Measurements from ENCODE around the gene RALB.

RALB gene

GRCh38 chr2:120288016-120288373 is 35.3 kb downstream of the RALB start:
- ATAC-seq (ENCODE audit: insufficient read depth, low read depth), result no peak
- H3K36me3 ChIP-seq (ENCODE audit: insufficient read depth, low read length), result peaks cover 9% of the 10 kb centered on the region
- no peaks in the 10 kb centered on the region for H4K20me1 ChIP-seq (ENCODE audit: insufficient read depth, low read length)
- no peak overlapping the region for H3K4me2 ChIP-seq (ENCODE audit: insufficient read depth, low read length)
- H3K9me3 ChIP-seq (ENCODE audit: insufficient read depth, low read length, severe bottlenecking), result no peaks in the 10 kb centered on the region
- H3K4me3 ChIP-seq (ENCODE audit: low read depth in 1 of 2, low read length in 2 of 2), result no peak overlapping the region
- no peaks in the 10 kb centered on the region for H3K79me2 ChIP-seq (ENCODE audit: insufficient read depth, low read length)
- no peak overlapping the region for H3K27ac ChIP-seq (ENCODE audit: low read length)
- TF ChIP-seq CTCF (IDR thresholded peaks at IDR 0.05; ENCODE audit: borderline replicate concordance, extremely low read depth, low read length, poor library complexity, severe bottlenecking), result no peak
- no peak for TF ChIP-seq EZH2 (IDR thresholded peaks at IDR 0.05; ENCODE audit: borderline replicate concordance, low read depth, low read length, severe bottlenecking)
- H3K27me3 ChIP-seq (ENCODE audit: insufficient read depth, low read length, poor library complexity), result no peaks in the 10 kb centered on the region
- H3K4me1 ChIP-seq (ENCODE audit: insufficient read depth, low read length), result peaks cover 12% of the 10 kb centered on the region; the same call in 1 of the 2 replicates
- H3K9ac ChIP-seq (ENCODE audit: low read depth, low read length), result no peak overlapping the region
- H2AFZ ChIP-seq (ENCODE audit: low read depth, low read length), result no peak overlapping the region
- DNase-seq, result no peak

GRCh38 chr2:120289221-120289906 is 36.7 kb downstream of the RALB start:
- no peaks in the 10 kb centered on the region for H4K20me1 ChIP-seq (ENCODE audit: insufficient read depth, low read length)
- no peaks in the 10 kb centered on the region for H3K27me3 ChIP-seq (ENCODE audit: insufficient read depth, low read length, poor library complexity)
- no peak overlapping the region for H3K4me2 ChIP-seq (ENCODE audit: insufficient read depth, low read length)
- H3K4me3 ChIP-seq (ENCODE audit: low read depth in 1 of 2, low read length in 2 of 2), result no peak overlapping the region
- ATAC-seq (ENCODE audit: insufficient read depth, low read depth), result no peak
- no peak overlapping the region for H3K9ac ChIP-seq (ENCODE audit: low read depth, low read length)
- H3K4me1 ChIP-seq (ENCODE audit: insufficient read depth, low read length), result peaks cover 12% of the 10 kb centered on the region; the same call in 1 of the 2 replicates
- no peaks in the 10 kb centered on the region for H3K9me3 ChIP-seq (ENCODE audit: insufficient read depth, low read length, severe bottlenecking)
- H3K27ac ChIP-seq (ENCODE audit: low read length), result no peak overlapping the region
- no peaks in the 10 kb centered on the region for H3K79me2 ChIP-seq (ENCODE audit: insufficient read depth, low read length)
- no peak overlapping the region for H2AFZ ChIP-seq (ENCODE audit: low read depth, low read length)
- peaks cover 15% of the 10 kb centered on the region for H3K36me3 ChIP-seq (ENCODE audit: insufficient read depth, low read length)
- peak; percentile 13 for TF ChIP-seq CTCF (IDR thresholded peaks at IDR 0.05; ENCODE audit: borderline replicate concordance, extremely low read depth, low read length, poor library complexity, severe bottlenecking)
- TF ChIP-seq EZH2 (IDR thresholded peaks at IDR 0.05; ENCODE audit: borderline replicate concordance, low read depth, low read length, severe bottlenecking), result no peak
- DNase-seq, result no peak

GRCh38 chr2:120290737-120291136 is 38.1 kb downstream of the RALB start:
- Histone ChIP-seq H3K9ac (ENCODE audit: low read depth, low read length) (no peak overlapping the region), H2AFZ (ENCODE audit: low read depth, low read length) (no peak overlapping the region), H3K27ac (ENCODE audit: low read length) (no peak overlapping the region), H3K9me3 (ENCODE audit: insufficient read depth, low read length, severe bottlenecking) (no peaks in the 10 kb centered on the region), H3K36me3 (ENCODE audit: insufficient read depth, low read length) (peaks cover 15% of the 10 kb centered on the region), H3K27me3 (ENCODE audit: insufficient read depth, low read length, poor library complexity) (no peaks in the 10 kb centered on the region), H3K4me1 (ENCODE audit: insufficient read depth, low read length) (peaks cover 12% of the 10 kb centered on the region; the same call in 1 of the 2 replicates), H3K4me3 (ENCODE audit: low read depth in 1 of 2, low read length in 2 of 2) (no peak overlapping the region), H3K4me2 (ENCODE audit: insufficient read depth, low read length) (no peak overlapping the region), H3K79me2 (ENCODE audit: insufficient read depth, low read length) (no peaks in the 10 kb centered on the region), H4K20me1 (ENCODE audit: insufficient read depth, low read length) (no peaks in the 10 kb centered on the region)
- ATAC-seq (ENCODE audit: insufficient read depth, low read depth), result no peak
- DNase-seq, result no peak
- TF ChIP-seq CTCF (IDR thresholded peaks at IDR 0.05; ENCODE audit: borderline replicate concordance, extremely low read depth, low read length, poor library complexity, severe bottlenecking) (no peak), EZH2 (IDR thresholded peaks at IDR 0.05; ENCODE audit: borderline replicate concordance, low read depth, low read length, severe bottlenecking) (no peak)
